GM18498 (cell line): ENCODE results near the gene ALX1.
"Not testable (repeated sequence)": the region's sequence is repeated elsewhere in the genome, so short reads cannot be mapped to it uniquely, and the experiment has no call there.

Source experiments
- ATAC-seq: cut with Tn5 transposase; IDR thresholded peaks from one replicate; pipeline ENCODE4 v1.9.1; 2021; ENCODE audit warnings: mild to moderate bottlenecking, moderate library complexity; ENCODE audit not compliant: unreplicated experiment

Gene ALX1

GRCh38 chr12:85299053-85299452 lies 19.0 kb downstream of the ALX1 start:
- ATAC-seq: no peak

GRCh38 chr12:85301051-85301450 lies 21.0 kb downstream of the ALX1 start:
- ATAC-seq: peak; percentile 71

GRCh38 chr12:85308374-85308773 lies 28.4 kb downstream of the ALX1 start:
- ATAC-seq: no peak

- no peak for ATAC-seq
These were observed 29.1 kb downstream of the ALX1 start for GRCh38 chr12:85309125-85309566.

- ATAC-seq: no peak
These were observed 30.0 kb downstream of the ALX1 start for GRCh38 chr12:85310025-85310424.

- ATAC-seq: no peak
These were observed 30.5 kb downstream of the ALX1 start for GRCh38 chr12:85310456-85311076.

- ATAC-seq: not testable (repeated sequence)
These were observed 38.0 kb downstream of the ALX1 start for GRCh38 chr12:85317866-85318636.

- no peak for ATAC-seq
These were observed 42.7 kb downstream of the ALX1 start for GRCh38 chr12:85322715-85323114.

GRCh38 chr12:85325442-85325841 lies 45.4 kb downstream of the ALX1 start:
- no peak for ATAC-seq

GRCh38 chr12:85329913-85330312 lies 49.9 kb downstream of the ALX1 start:
- no peak for ATAC-seq

- no peak for ATAC-seq
These were observed 68.8 kb downstream of the ALX1 start for GRCh38 chr12:85348779-85349178.

- ATAC-seq: no peak
These were observed 70.3 kb downstream of the ALX1 start for GRCh38 chr12:85350356-85350755.
